ENCODE data around the gene MLLT3.
"Not testable (repeated sequence)": the region's sequence is repeated elsewhere in the genome, so short reads cannot be mapped to it uniquely, and the experiment has no call there.

Gene MLLT3

DNA sequence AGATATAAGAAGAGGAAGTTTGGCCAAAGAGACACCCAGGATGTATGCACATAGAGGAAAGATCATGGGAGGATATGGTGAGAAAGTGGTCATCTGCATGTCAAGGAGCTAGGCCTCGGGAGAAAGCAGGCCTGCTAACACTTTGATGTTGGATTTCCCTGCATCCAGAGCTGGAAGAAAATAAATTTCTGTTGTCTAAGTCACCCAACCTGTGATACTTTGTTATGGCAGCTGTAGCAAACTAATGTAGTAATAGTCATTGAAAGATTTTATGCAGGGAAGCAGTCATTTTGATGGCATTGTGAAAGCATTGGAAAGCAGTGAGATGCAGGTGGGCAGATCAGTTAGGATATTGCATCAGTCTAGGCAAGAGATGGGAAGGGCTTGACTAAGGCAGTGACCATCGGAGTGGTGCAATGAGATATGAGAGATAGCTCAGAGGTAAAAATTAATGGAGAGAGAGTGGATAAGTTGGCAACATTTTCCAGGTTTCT lies 37.2 kb upstream of the MLLT3 start:
- no peak overlapping the region for H3K9ac ChIP-seq (ENCODE audit: low read depth, low read length, poor library complexity, severe bottlenecking)
- H3K4me3 ChIP-seq (ENCODE audit: low read length, poor library complexity, severe bottlenecking) = no peak overlapping the region
- H3K36me3 ChIP-seq (ENCODE audit: insufficient read depth, low read length) = no peaks in the 10 kb centered on the region
- H3K4me1 ChIP-seq (ENCODE audit: insufficient read depth, low read length, poor library complexity, severe bottlenecking) = peaks cover 4% of the 10 kb centered on the region
- H3K4me2 ChIP-seq (ENCODE audit: low read depth, low read length, poor library complexity, severe bottlenecking) = no peak overlapping the region
- no peaks in the 10 kb centered on the region for H3K27me3 ChIP-seq (ENCODE audit: insufficient read depth, low read length, poor library complexity, severe bottlenecking)
- no peaks in the 10 kb centered on the region for H4K20me1 ChIP-seq (ENCODE audit: insufficient read depth, low read length, poor library complexity, severe bottlenecking)
- TF ChIP-seq, protein P1, sequence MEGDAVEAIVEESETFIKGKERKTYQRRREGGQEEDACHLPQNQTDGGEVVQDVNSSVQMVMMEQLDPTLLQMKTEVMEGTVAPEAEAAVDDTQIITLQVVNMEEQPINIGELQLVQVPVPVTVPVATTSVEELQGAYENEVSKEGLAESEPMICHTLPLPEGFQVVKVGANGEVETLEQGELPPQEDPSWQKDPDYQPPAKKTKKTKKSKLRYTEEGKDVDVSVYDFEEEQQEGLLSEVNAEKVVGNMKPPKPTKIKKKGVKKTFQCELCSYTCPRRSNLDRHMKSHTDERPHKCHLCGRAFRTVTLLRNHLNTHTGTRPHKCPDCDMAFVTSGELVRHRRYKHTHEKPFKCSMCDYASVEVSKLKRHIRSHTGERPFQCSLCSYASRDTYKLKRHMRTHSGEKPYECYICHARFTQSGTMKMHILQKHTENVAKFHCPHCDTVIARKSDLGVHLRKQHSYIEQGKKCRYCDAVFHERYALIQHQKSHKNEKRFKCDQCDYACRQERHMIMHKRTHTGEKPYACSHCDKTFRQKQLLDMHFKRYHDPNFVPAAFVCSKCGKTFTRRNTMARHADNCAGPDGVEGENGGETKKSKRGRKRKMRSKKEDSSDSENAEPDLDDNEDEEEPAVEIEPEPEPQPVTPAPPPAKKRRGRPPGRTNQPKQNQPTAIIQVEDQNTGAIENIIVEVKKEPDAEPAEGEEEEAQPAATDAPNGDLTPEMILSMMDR (conservative IDR thresholded peaks at IDR 0.05; ENCODE audit: low read length) = no peak
- TF ChIP-seq EZH2phosphoT487 (IDR thresholded peaks at IDR 0.05; ENCODE audit: borderline replicate concordance) = no peak
- H2AFZ ChIP-seq (ENCODE audit: low read length) = no peak overlapping the region
- no peaks in the 10 kb centered on the region for H3K79me2 ChIP-seq (ENCODE audit: insufficient read depth, low read length)
- H3K9me3 ChIP-seq (ENCODE audit: insufficient read depth, low read depth, low read length) = no peaks in the 10 kb centered on the region
- H3K9me2 ChIP-seq (replicated peaks; ENCODE audit: low read depth, low read length) = no peaks in the 10 kb centered on the region
- no peaks in the 10 kb centered on the region for H3F3A ChIP-seq (ENCODE audit: low read depth)

DNA sequence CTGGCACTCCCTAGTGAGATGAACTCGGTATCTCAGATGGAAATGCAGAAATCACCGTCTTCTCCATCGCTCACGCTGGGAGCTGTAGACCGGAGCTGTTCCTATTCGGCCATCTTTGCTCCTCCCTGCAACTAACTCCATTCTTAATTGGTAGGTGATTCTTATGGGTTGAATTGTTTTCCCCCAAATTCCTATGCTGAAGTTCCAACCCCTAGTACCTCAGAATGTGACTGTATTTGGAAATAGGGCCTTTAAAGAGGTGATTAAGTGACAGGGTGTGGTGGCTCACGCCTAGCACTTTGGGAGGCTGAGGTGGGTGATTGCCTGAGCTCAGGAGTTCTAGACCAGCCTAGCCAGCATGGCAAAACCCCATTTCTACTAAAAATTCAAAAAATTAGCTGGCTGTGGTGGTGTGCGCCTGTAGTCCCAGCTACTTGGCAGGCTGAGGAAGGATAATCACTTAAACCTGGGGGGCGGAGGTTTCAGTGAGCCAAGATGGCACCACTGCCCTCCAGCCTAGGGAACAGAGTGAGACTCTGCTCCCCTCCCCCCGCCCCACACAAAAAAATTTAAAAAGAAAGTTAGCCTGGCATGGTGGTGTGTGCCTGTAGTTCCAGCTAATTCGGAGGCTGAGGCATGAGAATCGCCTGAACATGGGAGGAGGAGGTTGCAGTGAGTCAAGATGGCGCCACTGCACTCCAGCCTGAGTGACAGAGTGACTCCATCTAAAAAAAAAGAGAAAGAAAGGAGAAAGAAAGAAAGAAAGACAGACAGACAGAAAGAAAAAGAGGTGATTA lies 36.6 kb upstream of the MLLT3 start:
- H4K20me1 ChIP-seq (ENCODE audit: insufficient read depth, low read length, poor library complexity, severe bottlenecking) = no peaks in the 10 kb centered on the region
- H3K36me3 ChIP-seq (ENCODE audit: insufficient read depth, low read length) = no peaks in the 10 kb centered on the region
- no peaks in the 10 kb centered on the region for H3F3A ChIP-seq (ENCODE audit: low read depth)
- no peak overlapping the region for H3K4me2 ChIP-seq (ENCODE audit: low read depth, low read length, poor library complexity, severe bottlenecking)
- peaks cover 4% of the 10 kb centered on the region for H3K4me1 ChIP-seq (ENCODE audit: insufficient read depth, low read length, poor library complexity, severe bottlenecking)
- H3K79me2 ChIP-seq (ENCODE audit: insufficient read depth, low read length) = no peaks in the 10 kb centered on the region
- no peak overlapping the region for H3K4me3 ChIP-seq (ENCODE audit: low read length, poor library complexity, severe bottlenecking)
- no peaks in the 10 kb centered on the region for H3K9me2 ChIP-seq (replicated peaks; ENCODE audit: low read depth, low read length)
- H2AFZ ChIP-seq (ENCODE audit: low read length) = no peak overlapping the region
- H3K9me3 ChIP-seq (ENCODE audit: insufficient read depth, low read depth, low read length) = no peaks in the 10 kb centered on the region
- H3K9ac ChIP-seq (ENCODE audit: low read depth, low read length, poor library complexity, severe bottlenecking) = no peak overlapping the region
- TF ChIP-seq EZH2phosphoT487 (IDR thresholded peaks at IDR 0.05; ENCODE audit: borderline replicate concordance) = no peak
- TF ChIP-seq, protein P1 (conservative IDR thresholded peaks at IDR 0.05; ENCODE audit: low read length) = no peak
- H3K27me3 ChIP-seq (ENCODE audit: insufficient read depth, low read length, poor library complexity, severe bottlenecking) = no peaks in the 10 kb centered on the region

DNA sequence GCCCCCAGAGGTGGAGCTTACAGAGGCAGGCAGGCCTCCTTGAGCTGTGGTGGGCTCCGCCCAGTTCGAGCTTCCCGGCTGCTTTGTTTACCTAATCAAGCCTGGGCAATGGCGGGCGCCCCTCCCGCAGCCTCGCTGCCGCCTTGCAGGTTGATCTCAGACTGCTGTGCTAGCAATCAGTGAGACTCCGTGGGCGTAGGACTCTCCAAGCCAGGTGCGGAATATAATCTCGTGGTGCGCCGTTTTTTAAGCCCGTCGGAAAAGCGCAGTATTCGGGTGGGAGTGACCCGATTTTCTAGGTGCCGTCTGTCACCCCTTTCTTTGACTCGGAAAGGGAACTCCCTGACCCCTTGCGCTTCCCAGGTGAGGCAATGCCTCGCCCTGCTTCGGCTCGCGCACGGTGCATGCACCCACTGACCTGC lies 36.0 kb upstream of the MLLT3 start:
- H2AFZ ChIP-seq (ENCODE audit: low read length); H3K27me3 ChIP-seq (ENCODE audit: insufficient read depth, low read length, poor library complexity, severe bottlenecking); H3K9me2 ChIP-seq (replicated peaks; ENCODE audit: low read depth, low read length); H3K4me2 ChIP-seq (ENCODE audit: low read depth, low read length, poor library complexity, severe bottlenecking); H3K79me2 ChIP-seq (ENCODE audit: insufficient read depth, low read length); H4K20me1 ChIP-seq (ENCODE audit: insufficient read depth, low read length, poor library complexity, severe bottlenecking); H3K9me3 ChIP-seq (ENCODE audit: insufficient read depth, low read depth, low read length); H3K9ac ChIP-seq (ENCODE audit: low read depth, low read length, poor library complexity, severe bottlenecking); H3F3A ChIP-seq (ENCODE audit: low read depth); H3K4me3 ChIP-seq (ENCODE audit: low read length, poor library complexity, severe bottlenecking); H3K36me3 ChIP-seq (ENCODE audit: insufficient read depth, low read length); H3K4me1 ChIP-seq (ENCODE audit: insufficient read depth, low read length, poor library complexity, severe bottlenecking): not testable (repeated sequence)

DNA sequence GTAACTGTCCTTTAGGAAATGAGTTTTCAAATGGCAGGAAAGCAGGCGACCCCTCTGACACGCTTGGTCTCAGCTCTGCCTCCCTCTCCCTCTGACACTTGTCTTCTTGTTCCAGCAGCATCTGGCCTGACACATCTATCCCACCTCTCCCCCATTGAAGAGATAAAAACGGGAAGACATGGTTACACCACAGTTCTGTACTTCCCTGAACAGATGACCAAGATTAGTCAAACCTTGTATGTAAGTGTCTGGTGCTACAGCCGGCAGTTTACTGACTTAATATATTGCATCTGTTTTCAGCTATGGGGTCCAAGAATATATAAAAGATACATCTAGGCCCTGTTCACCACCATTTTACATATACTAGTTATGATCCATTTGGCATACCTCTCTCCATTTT lies 29.6 kb upstream of the MLLT3 start:
- Histone ChIP-seq H3K4me3 (ENCODE audit: low read length, poor library complexity, severe bottlenecking) (no peak overlapping the region), H3K9me2 (replicated peaks; ENCODE audit: low read depth, low read length) (no peaks in the 10 kb centered on the region), H3K79me2 (ENCODE audit: insufficient read depth, low read length) (no peaks in the 10 kb centered on the region), H3K27me3 (ENCODE audit: insufficient read depth, low read length, poor library complexity, severe bottlenecking) (no peaks in the 10 kb centered on the region), H4K20me1 (ENCODE audit: insufficient read depth, low read length, poor library complexity, severe bottlenecking) (no peaks in the 10 kb centered on the region), H3K9me3 (ENCODE audit: insufficient read depth, low read depth, low read length) (no peaks in the 10 kb centered on the region), H3K4me2 (ENCODE audit: low read depth, low read length, poor library complexity, severe bottlenecking) (no peak overlapping the region), H3K4me1 (ENCODE audit: insufficient read depth, low read length, poor library complexity, severe bottlenecking) (peaks cover 4% of the 10 kb centered on the region), H3K9ac (ENCODE audit: low read depth, low read length, poor library complexity, severe bottlenecking) (no peak overlapping the region), H3K36me3 (ENCODE audit: insufficient read depth, low read length) (no peaks in the 10 kb centered on the region), H2AFZ (ENCODE audit: low read length) (no peak overlapping the region), H3F3A (ENCODE audit: low read depth) (no peaks in the 10 kb centered on the region)
- no peak for TF ChIP-seq EZH2phosphoT487 (IDR thresholded peaks at IDR 0.05; ENCODE audit: borderline replicate concordance)
- TF ChIP-seq, protein P1 (conservative IDR thresholded peaks at IDR 0.05; ENCODE audit: low read length) = no peak

Measured in Loucy (cell line).